PC-3 (cell line): ENCODE results near the gene C1QL1.

Experiments used
- EZH2 ChIP-seq: fragments of 300-600 bp; sonication (generic); IDR thresholded peaks from one replicate; pipeline ENCODE4 v1.6.1; 2017; ENCODE audit warnings: antibody characterized with exemption, mild to moderate bottlenecking, low read length; ENCODE audit not compliant: unreplicated experiment
- EZH2phosphoT487 ChIP-seq: fragments of 300-600 bp; sonication (generic); IDR thresholded peaks from 2 replicates; pipeline ENCODE4 v1.6.1; 2018; ENCODE audit warnings: mild to moderate bottlenecking, antibody characterized with exemption, low read length, borderline replicate concordance
- TF ChIP-seq, protein P1 (sequence below): fragments of 300-600 bp; sonication (generic); conservative IDR thresholded peaks from 2 replicates; pipeline ENCODE4 v1.5.1; 2017; ENCODE audit warnings: antibody characterized with exemption, low read depth, mild to moderate bottlenecking, low read length

- no peak for TF ChIP-seq EZH2
- TF ChIP-seq, protein P1, sequence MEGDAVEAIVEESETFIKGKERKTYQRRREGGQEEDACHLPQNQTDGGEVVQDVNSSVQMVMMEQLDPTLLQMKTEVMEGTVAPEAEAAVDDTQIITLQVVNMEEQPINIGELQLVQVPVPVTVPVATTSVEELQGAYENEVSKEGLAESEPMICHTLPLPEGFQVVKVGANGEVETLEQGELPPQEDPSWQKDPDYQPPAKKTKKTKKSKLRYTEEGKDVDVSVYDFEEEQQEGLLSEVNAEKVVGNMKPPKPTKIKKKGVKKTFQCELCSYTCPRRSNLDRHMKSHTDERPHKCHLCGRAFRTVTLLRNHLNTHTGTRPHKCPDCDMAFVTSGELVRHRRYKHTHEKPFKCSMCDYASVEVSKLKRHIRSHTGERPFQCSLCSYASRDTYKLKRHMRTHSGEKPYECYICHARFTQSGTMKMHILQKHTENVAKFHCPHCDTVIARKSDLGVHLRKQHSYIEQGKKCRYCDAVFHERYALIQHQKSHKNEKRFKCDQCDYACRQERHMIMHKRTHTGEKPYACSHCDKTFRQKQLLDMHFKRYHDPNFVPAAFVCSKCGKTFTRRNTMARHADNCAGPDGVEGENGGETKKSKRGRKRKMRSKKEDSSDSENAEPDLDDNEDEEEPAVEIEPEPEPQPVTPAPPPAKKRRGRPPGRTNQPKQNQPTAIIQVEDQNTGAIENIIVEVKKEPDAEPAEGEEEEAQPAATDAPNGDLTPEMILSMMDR, result no peak
- TF ChIP-seq EZH2phosphoT487, result no peak
Observed at GRCh38 chr17:45005700-45006099, 37.6 kb upstream of the C1QL1 start.
